Embryonic facial prominence (tissue), 1 donor: ENCODE data around the gene ANAPC2.

Experiments
- DNase-seq: peaks from one replicate; pipeline ENCODE4 v3.0.0-alpha.2; 2016; ENCODE audit errors: extremely low spot score

The ANAPC2 gene

GRCh38 chr9:137227853-137228505, 39.6 kb upstream of the ANAPC2 start:
- no peak for DNase-seq

GRCh38 chr9:137227054-137227852, 38.9 kb upstream of the ANAPC2 start, which contains the start of gene RNF224:
Gene RNF224 (plus strand): TSS chr9:137227502. CDS start chr9:137228336, 834 bp downstream.
- no peak for DNase-seq

- DNase-seq: no peak
Measured at GRCh38 chr9:137226338-137227053, 38.1 kb upstream of the ANAPC2 start.

GRCh38 chr9:137225699-137226331, 37.5 kb upstream of the ANAPC2 start:
- no peak for DNase-seq

- no peak for DNase-seq
Measured at GRCh38 chr9:137224830-137225694, 36.7 kb upstream of the ANAPC2 start, which contains the start of gene CYSRT1. Gene CYSRT1 (plus strand): TSS chr9:137225174. CDS start chr9:137225622, 448 bp downstream.

GRCh38 chr9:137223078-137223970, 35.0 kb upstream of the ANAPC2 start:
- DNase-seq: peak; percentile 91

GRCh38 chr9:137222190-137223077, 34.1 kb upstream of the ANAPC2 start, which contains the start of gene RNF208:
Gene RNF208 (minus strand): TSS chr9:137222240. CDS start chr9:137221212, 1,028 bp downstream.
- DNase-seq: no peak

GRCh38 chr9:137221506-137222111, 33.2 kb upstream of the ANAPC2 start:
- no peak for DNase-seq

GRCh38 chr9:137221095-137221505, 32.7 kb upstream of the ANAPC2 start:
- DNase-seq: no peak

- no peak for DNase-seq
Measured at GRCh38 chr9:137220317-137221094, 32.1 kb upstream of the ANAPC2 start.

- no peak for DNase-seq
Measured at GRCh38 chr9:137219757-137220316, 31.5 kb upstream of the ANAPC2 start.

- no peak for DNase-seq
Measured at GRCh38 chr9:137218754-137219271, 30.5 kb upstream of the ANAPC2 start.

- DNase-seq: no peak
Measured at GRCh38 chr9:137218212-137218753, 29.9 kb upstream of the ANAPC2 start.

GRCh38 chr9:137217276-137218211, 29.2 kb upstream of the ANAPC2 start:
- DNase-seq: no peak

GRCh38 chr9:137216188-137216965, 28.0 kb upstream of the ANAPC2 start:
- DNase-seq: no peak
